Psoas muscle (tissue), 8 donors: ENCODE results near the gene BIRC5. TPM values are rescaled to one million over a fixed set of nuclear protein-coding genes. Genes with fewer than 3 reads are reported as not detected.
"Not testable (repeated sequence)": the region's sequence is repeated elsewhere in the genome, so short reads cannot be mapped to it uniquely, and the experiment has no call there.

Experiments
- ATAC-seq, 4 donors: fragments of 200-7000 bp; cut with Tn5 transposase; one replicate each; pipeline ENCODE4 v1.9.1; 2020; ENCODE audit warnings: moderate library complexity in 3 of 4, mild to moderate bottlenecking in 2 of 4
- DNase-seq, 2 donors: peaks; one replicate each; pipeline ENCODE4 v3.0.0-alpha.2; 2020
- H3K27ac ChIP-seq: fragments of 200-600 bp; one replicate; pipeline ENCODE4 v1.8.0; 2022
- H3K27me3 ChIP-seq, 3 donors: fragments of 200-600 bp in 1 of 3; one replicate each; pipeline versions ENCODE4 v1.6.1 to v1.8.0; 2013 to 2022; ENCODE audit warnings: low read length in 2 of 3, mild to moderate bottlenecking in 2 of 3, moderate library complexity in 1 of 3; ENCODE audit not compliant: insufficient read depth in 3 of 3
- H3K36me3 ChIP-seq, 2 donors: fragments of 200-600 bp in 1 of 2; one replicate each; pipeline versions ENCODE4 v1.6.1 to v1.8.0; 2013 to 2022; ENCODE audit warnings: low read depth in 1 of 2, mild to moderate bottlenecking in 1 of 2, moderate library complexity in 1 of 2; ENCODE audit not compliant: insufficient read depth in 1 of 2
- H3K4me1 ChIP-seq: fragments of 200-600 bp; one replicate; pipeline ENCODE4 v1.8.0; 2022
- H3K4me3 ChIP-seq: fragments of 200-600 bp; one replicate; pipeline ENCODE4 v1.8.0; 2022; ENCODE audit warnings: mild to moderate bottlenecking
- H3K9me3 ChIP-seq: fragments of 200-600 bp; one replicate; pipeline ENCODE4 v1.8.0; 2022
- WGBS, 3 donors: extraction: QIAGEN DNeasy Blood & Tissue Kit; methylation state at CpG; one replicate each; pipeline versions ENCODE4 v1.1.6 to v1.1.7; 2013; 5-methylcytosine and 5-hydroxymethylcytosine counted together
- intact Hi-C, 2 donors: fragments of 100-400 bp; cut with DNase I; formaldehyde crosslinking; loops; one replicate each; pipeline versions ENCODE4 v1.11.0 to v1.14.2; 2022
- polyA plus RNA-seq, 3 donors: library from polyadenylated mRNA; stranded (reverse); fragments of 200-250 nt; gene quantifications; one replicate each; pipeline ENCODE4 v1.2.3, GENCODE V29; 2013
- total RNA-seq, 4 donors: library from RNA; stranded (reverse); fragmentation: NEBNext Ultra II Directional in 2 of 4; extraction: Animal tissue kit (Norgen Biotek cat#: 25700) in 2 of 4; gene quantifications; one replicate each; pipeline versions ENCODE4 v1.2.1 to v1.2.4, GENCODE V29; 2021 to 2023
- TF ChIP-seq, protein P1 (sequence below): fragments of 200-600 bp; IDR thresholded peaks from one replicate; pipeline ENCODE4 v1.8.0; 2022; ENCODE audit warnings: antibody characterized with exemption
- donor health status: healthy with polysubstance abuse.
- donor health status: DM: no; HTN: no; CAD: no; lungs with moderate emphysema.
- donor health status: Bipolar disorder and iron deficiency.
- donor health status: healthy.
- donor health status: DM: yes; HTN: yes; CAD: no.
- donor health status: DM: no; HTN: no; CAD: no.
- donor health status: DM: no; HTN: no; CAD: no.
- donor health status: DM: yes; HTN: yes; CAD: no.

The BIRC5 gene
- total and polyA plus RNA-seq, 7 donors: 0.06 to 0.96 (median 0.23) TPM; not detected in 2

GRCh38 chr17:78168903-78169793 lies 44.9 kb upstream of the BIRC5 start:
- TF ChIP-seq, protein P1, sequence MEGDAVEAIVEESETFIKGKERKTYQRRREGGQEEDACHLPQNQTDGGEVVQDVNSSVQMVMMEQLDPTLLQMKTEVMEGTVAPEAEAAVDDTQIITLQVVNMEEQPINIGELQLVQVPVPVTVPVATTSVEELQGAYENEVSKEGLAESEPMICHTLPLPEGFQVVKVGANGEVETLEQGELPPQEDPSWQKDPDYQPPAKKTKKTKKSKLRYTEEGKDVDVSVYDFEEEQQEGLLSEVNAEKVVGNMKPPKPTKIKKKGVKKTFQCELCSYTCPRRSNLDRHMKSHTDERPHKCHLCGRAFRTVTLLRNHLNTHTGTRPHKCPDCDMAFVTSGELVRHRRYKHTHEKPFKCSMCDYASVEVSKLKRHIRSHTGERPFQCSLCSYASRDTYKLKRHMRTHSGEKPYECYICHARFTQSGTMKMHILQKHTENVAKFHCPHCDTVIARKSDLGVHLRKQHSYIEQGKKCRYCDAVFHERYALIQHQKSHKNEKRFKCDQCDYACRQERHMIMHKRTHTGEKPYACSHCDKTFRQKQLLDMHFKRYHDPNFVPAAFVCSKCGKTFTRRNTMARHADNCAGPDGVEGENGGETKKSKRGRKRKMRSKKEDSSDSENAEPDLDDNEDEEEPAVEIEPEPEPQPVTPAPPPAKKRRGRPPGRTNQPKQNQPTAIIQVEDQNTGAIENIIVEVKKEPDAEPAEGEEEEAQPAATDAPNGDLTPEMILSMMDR: no peak
- 7 to 24% (median 12%) methylated on average over 9 to 38 of the region's 38 CpGs for WGBS, 3 donors
- peak overlapping the region; percentile 93 for H3K27ac ChIP-seq
- peak; percentile 64 to 75 for DNase-seq
- H3K9me3 ChIP-seq: no peaks in the 10 kb centered on the region
- intact Hi-C loops: no loop called here
- H3K27me3 ChIP-seq: no peaks in the 10 kb centered on the region
- peaks cover 42% of the 10 kb centered on the region for H3K4me1 ChIP-seq
- H3K4me3 ChIP-seq: peak overlapping the region; percentile 83
- peak; percentile 28 to 48 (median 34) for ATAC-seq
- peaks cover 0 to 22% of the 10 kb centered on the region in 2 donors for H3K36me3 ChIP-seq

DNA sequence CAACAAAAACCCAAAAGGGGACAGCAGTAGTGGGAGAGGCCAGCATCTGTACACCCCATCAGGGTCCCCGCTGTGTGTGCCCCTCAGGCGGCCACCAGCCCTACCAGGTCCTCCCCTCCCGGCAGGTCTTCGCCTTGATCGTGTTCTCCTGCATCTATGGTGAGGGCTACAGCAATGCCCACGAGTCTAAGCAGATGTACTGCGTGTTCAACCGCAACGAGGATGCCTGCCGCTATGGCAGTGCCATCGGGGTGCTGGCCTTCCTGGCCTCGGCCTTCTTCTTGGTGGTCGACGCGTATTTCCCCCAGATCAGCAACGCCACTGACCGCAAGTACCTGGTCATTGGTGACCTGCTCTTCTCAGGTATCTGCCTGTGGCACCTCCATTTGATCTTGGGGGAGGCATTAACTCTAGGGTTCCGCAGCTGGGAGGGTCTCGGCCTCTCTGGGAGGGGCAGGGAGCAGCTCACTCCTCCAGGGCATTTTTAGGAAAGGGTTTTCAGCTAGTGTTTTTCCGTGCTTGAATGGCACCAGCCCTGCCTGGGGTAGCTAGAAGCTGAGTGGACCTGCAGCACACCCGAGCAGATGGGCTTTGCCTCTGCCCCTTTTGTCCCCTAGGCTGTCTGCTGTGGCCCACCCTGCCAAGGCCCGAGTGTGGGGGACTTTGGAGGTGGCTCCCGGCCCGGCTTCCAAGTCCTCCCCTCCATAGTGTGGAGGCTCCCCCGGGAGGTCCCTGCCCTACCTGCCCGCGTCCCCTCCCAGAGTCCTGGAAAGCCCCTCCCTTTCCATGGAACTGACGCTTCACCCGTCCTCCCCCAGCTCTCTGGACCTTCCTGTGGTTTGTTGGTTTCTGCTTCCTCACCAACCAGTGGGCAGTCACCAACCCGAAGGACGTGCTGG lies 43.1 kb upstream of the BIRC5 start:
- TF ChIP-seq, protein P1: no peak
- intact Hi-C loops: no loop called here
- no peaks in the 10 kb centered on the region for H3K9me3 ChIP-seq
- 81 to 86% (median 86%) methylated on average over 30 to 31 of the region's 31 CpGs for WGBS, 3 donors
- H3K27me3 ChIP-seq: no peaks in the 10 kb centered on the region
- H3K36me3 ChIP-seq: peaks cover 0 to 22% of the 10 kb centered on the region in 2 donors
- H3K4me1 ChIP-seq: peaks cover 60% of the 10 kb centered on the region
- ATAC-seq: no peak
- peak overlapping the region; percentile 49 for H3K4me3 ChIP-seq
- peak overlapping the region; percentile 98 for H3K27ac ChIP-seq
- no peak for DNase-seq

- H3K27me3 ChIP-seq, intact Hi-C loops, ATAC-seq, DNase-seq, H3K9me3 ChIP-seq: not testable (repeated sequence)
- WGBS, 3 donors: 76 to 90% (median 80%) methylated on average over 18 to 19 of the region's 19 CpGs
- H3K4me3 ChIP-seq: peak overlapping the region; percentile 49
- H3K36me3 ChIP-seq: peaks cover 0 to 22% of the 10 kb centered on the region in 2 donors
- peak overlapping the region; percentile 98 for H3K27ac ChIP-seq
- H3K4me1 ChIP-seq: peaks cover 68% of the 10 kb centered on the region
Measured at GRCh38 chr17:78171591-78172248, 42.3 kb upstream of the BIRC5 start.

DNA sequence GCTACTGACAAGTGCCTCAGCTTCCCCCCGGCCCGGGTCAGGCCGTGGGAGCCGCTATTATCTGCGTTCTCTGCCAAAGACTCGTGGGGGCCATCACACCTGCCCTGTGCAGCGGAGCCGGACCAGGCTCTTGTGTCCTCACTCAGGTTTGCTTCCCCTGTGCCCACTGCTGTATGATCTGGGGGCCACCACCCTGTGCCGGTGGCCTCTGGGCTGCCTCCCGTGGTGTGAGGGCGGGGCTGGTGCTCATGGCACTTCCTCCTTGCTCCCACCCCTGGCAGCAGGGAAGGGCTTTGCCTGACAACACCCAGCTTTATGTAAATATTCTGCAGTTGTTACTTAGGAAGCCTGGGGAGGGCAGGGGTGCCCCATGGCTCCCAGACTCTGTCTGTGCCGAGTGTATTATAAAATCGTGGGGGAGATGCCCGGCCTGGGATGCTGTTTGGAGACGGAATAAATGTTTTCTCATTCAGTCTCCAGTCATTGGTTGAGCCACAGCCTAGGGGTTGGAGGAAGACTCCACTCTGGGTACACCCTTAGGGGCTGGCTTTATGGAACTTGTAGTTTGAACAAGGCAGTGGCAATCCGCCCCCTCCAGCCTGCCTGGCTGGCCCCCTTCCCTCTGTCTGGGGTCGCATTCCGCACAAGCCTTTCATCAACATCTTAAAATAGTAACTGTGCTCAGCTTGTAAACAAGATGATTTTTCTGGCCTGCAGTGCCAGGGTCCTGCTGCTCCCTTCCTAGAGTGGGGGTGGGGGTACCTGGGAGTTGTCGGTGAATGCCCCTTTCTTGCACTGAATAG lies 41.6 kb upstream of the BIRC5 start:
- ATAC-seq (peak; percentile 10 to 47 (median 22)), DNase-seq (peak; percentile 50 to 74)
- Histone ChIP-seq H3K4me1 (peaks cover 72% of the 10 kb centered on the region), H3K4me3 (peak overlapping the region; percentile 49), H3K9me3 (no peaks in the 10 kb centered on the region), H3K27ac (peak overlapping the region; percentile 98), H3K27me3 (no peaks in the 10 kb centered on the region), H3K36me3 (peaks cover 0 to 22% of the 10 kb centered on the region in 2 donors)
- intact Hi-C loops: no loop called here
- TF ChIP-seq, protein P1: no peak
- 18 to 35% (median 27%) methylated on average over 19 of the region's 19 CpGs for WGBS, 3 donors
